Endometrial microvascular endothelial cells (primary cell): ENCODE measurements around the gene VENTX. TPM values are rescaled to one million over a fixed set of nuclear protein-coding genes. Genes with fewer than 3 reads are reported as not detected.

Experiments
- in situ Hi-C: cut with HindIII; loops from 2 replicates; pipeline ENCODE4 v1.10.0; 2017; ENCODE audit warnings: low sequenced_read_pairs, low pct_unique_long_range_greater_than_20kb; ENCODE audit errors: inconsistent ontology term
- total RNA-seq: library from RNA; depleted of rRNA; stranded (reverse); fragments of >200 nt; gene quantifications from one replicate; pipeline ENCODE4 v1.2.3, GENCODE V29; 2015; ENCODE audit errors: inconsistent ontology term

Gene VENTX
- total RNA-seq, 1 donor from 2014 or later: not detected

- in situ Hi-C loops: no loop called here
Measured at GRCh38 chr10:133277993-133278576, 40.4 kb downstream of the VENTX start.

GRCh38 chr10:133278577-133279265 lies 41.1 kb downstream of the VENTX start:
- in situ Hi-C loops: no loop called here

- in situ Hi-C loops: no loop called here
Measured at GRCh38 chr10:133279326-133280226, 41.9 kb downstream of the VENTX start.

GRCh38 chr10:133280391-133281059 lies 42.9 kb downstream of the VENTX start:
- in situ Hi-C loops: no loop called here

- in situ Hi-C loops: no loop called here
Measured at GRCh38 chr10:133281084-133281483, 43.4 kb downstream of the VENTX start.

- in situ Hi-C loops: no loop called here
Measured at GRCh38 chr10:133281628-133282372, 44.1 kb downstream of the VENTX start.

GRCh38 chr10:133282846-133283390 lies 45.3 kb downstream of the VENTX start:
- in situ Hi-C loops: no loop called here

GRCh38 chr10:133283931-133284330 lies 46.3 kb downstream of the VENTX start:
- in situ Hi-C loops: no loop called here

GRCh38 chr10:133285217-133285616 lies 47.6 kb downstream of the VENTX start:
- in situ Hi-C loops: no loop called here

- in situ Hi-C loops: no loop called here
Measured at GRCh38 chr10:133286366-133286765, 48.7 kb downstream of the VENTX start.

GRCh38 chr10:133287832-133288500 lies 50.3 kb downstream of the VENTX start:
- in situ Hi-C loops: no loop called here

- in situ Hi-C loops: no loop called here
Measured at GRCh38 chr10:133289761-133290160, 52.1 kb downstream of the VENTX start.

Other genes starting within 250 kb of the VENTX start
- gene ADGRA1, start 149.9 kb upstream of the VENTX start, total RNA-seq: not detected
- not detected for gene KNDC1, start 77.6 kb upstream of the VENTX start, total RNA-seq
- gene UTF1, start 7.6 kb upstream of the VENTX start, total RNA-seq: not detected
- gene ADAM8, start 39.0 kb downstream of the VENTX start, total RNA-seq: 11.6 TPM
- 63.8 TPM for gene TUBGCP2, start 71.0 kb downstream of the VENTX start, total RNA-seq
- 35.9 TPM for gene ZNF511, start 71.1 kb downstream of the VENTX start, total RNA-seq
- not detected for gene CALY, start 99.0 kb downstream of the VENTX start, total RNA-seq
- gene PRAP1, start 109.5 kb downstream of the VENTX start, total RNA-seq: not detected
- gene FUOM, start 120.2 kb downstream of the VENTX start, total RNA-seq: 9.9 TPM
- 136 TPM for gene ECHS1, start 135.5 kb downstream of the VENTX start, total RNA-seq
- 9.3 TPM for gene PAOX, start 141.4 kb downstream of the VENTX start, total RNA-seq
- 28.0 TPM for gene MTG1, start 156.3 kb downstream of the VENTX start, total RNA-seq
- 0.19 TPM for gene SPRN, start 186.8 kb downstream of the VENTX start, total RNA-seq
- gene SCART1, start 216.1 kb downstream of the VENTX start, total RNA-seq: not detected